Mesothelial cell of epicardium (in vitro differentiated cells): ENCODE data around the gene BOLL. TPM values are rescaled to one million over a fixed set of nuclear protein-coding genes. Genes with fewer than 3 reads are reported as not detected.

Experiments used
- DNase-seq, 2 experiments: peaks; one replicate each; pipeline ENCODE4 v3.0.0; 2021; ENCODE audit warnings: low spot score in 2 of 2; ENCODE audit not compliant: unreplicated experiment in 2 of 2
- H3K27ac Mint-ChIP-seq: 2 replicates; pipeline ENCODE4 v1.8.0; 2021; ENCODE audit warnings: mixed read lengths
- H3K27me3 Mint-ChIP-seq: 2 replicates; pipeline ENCODE4 v1.8.0; 2021; ENCODE audit warnings: low read depth, mixed read lengths
- H3K36me3 Mint-ChIP-seq: 2 replicates; pipeline ENCODE4 v1.8.0; 2021; ENCODE audit warnings: mixed read lengths
- H3K4me1 Mint-ChIP-seq: 2 replicates; pipeline ENCODE4 v1.8.0; 2021; ENCODE audit warnings: mixed read lengths
- H3K4me3 Mint-ChIP-seq: 2 replicates; pipeline ENCODE4 v1.8.0; 2021; ENCODE audit warnings: mild to moderate bottlenecking, moderate library complexity, mixed read lengths
- H3K9me3 Mint-ChIP-seq: 2 replicates; pipeline ENCODE4 v1.8.0; 2021; ENCODE audit warnings: mixed read lengths
- CTCF ChIP-seq: fragments of 200-600 bp; sonication (generic); IDR thresholded peaks from one replicate; pipeline ENCODE4 v1.5.0; 2021; ENCODE audit warnings: antibody characterized with exemption; ENCODE audit not compliant: unreplicated experiment
- total RNA-seq: library from RNA; stranded (reverse); gene quantifications from 3 replicates; pipeline ENCODE4 v1.2.1, GENCODE V29; 2021

The BOLL gene
- total RNA-seq, 1 donor from 2014 or later, result not detected

- peaks cover 16% of the 10 kb centered on the region for H3K4me1 Mint-ChIP-seq
- peaks cover 47% of the 10 kb centered on the region for H3K27me3 Mint-ChIP-seq
- H3K27ac Mint-ChIP-seq, result no peak overlapping the region
- H3K4me3 Mint-ChIP-seq, result no peak overlapping the region
- no peaks in the 10 kb centered on the region for H3K36me3 Mint-ChIP-seq
- DNase-seq, result no peak
- TF ChIP-seq CTCF, result no peak
- no peaks in the 10 kb centered on the region for H3K9me3 Mint-ChIP-seq
These were observed 36.6 kb upstream of the BOLL start for GRCh38 chr2:197821550-197822289.

GRCh38 chr2:197814526-197814925 lies 29.4 kb upstream of the BOLL start:
- Mint-ChIP-seq H3K27me3 (peaks cover 52% of the 10 kb centered on the region), H3K4me1 (no peaks in the 10 kb centered on the region), H3K9me3 (no peaks in the 10 kb centered on the region), H3K27ac (no peak overlapping the region), H3K4me3 (no peak overlapping the region), H3K36me3 (no peaks in the 10 kb centered on the region)
- no peak for TF ChIP-seq CTCF
- DNase-seq, result no peak

GRCh38 chr2:197813093-197813787 lies 28.1 kb upstream of the BOLL start:
- TF ChIP-seq CTCF, result peak; percentile 56
- peaks cover 52% of the 10 kb centered on the region for H3K27me3 Mint-ChIP-seq
- no peak overlapping the region for H3K27ac Mint-ChIP-seq
- H3K4me3 Mint-ChIP-seq, result no peak overlapping the region
- no peak for DNase-seq
- H3K36me3 Mint-ChIP-seq, result no peaks in the 10 kb centered on the region
- H3K4me1 Mint-ChIP-seq, result no peaks in the 10 kb centered on the region
- H3K9me3 Mint-ChIP-seq, result no peaks in the 10 kb centered on the region

GRCh38 chr2:197810491-197810890 lies 25.4 kb upstream of the BOLL start:
- no peaks in the 10 kb centered on the region for H3K36me3 Mint-ChIP-seq
- TF ChIP-seq CTCF, result no peak
- H3K27ac Mint-ChIP-seq, result no peak overlapping the region
- no peak overlapping the region for H3K4me3 Mint-ChIP-seq
- H3K9me3 Mint-ChIP-seq, result no peaks in the 10 kb centered on the region
- H3K4me1 Mint-ChIP-seq, result peaks cover 2% of the 10 kb centered on the region
- peaks cover 61% of the 10 kb centered on the region for H3K27me3 Mint-ChIP-seq
- DNase-seq, result no peak

- peaks cover 4% of the 10 kb centered on the region for H3K4me1 Mint-ChIP-seq
These were observed 24.9 kb upstream of the BOLL start for GRCh38 chr2:197810016-197810415.

More at GRCh38 chr2:197810016-197810415, 24.9 kb upstream of the BOLL start:
- Mint-ChIP-seq H3K27ac (no peak overlapping the region), H3K4me3 (no peak overlapping the region), H3K9me3 (no peaks in the 10 kb centered on the region), H3K27me3 (peaks cover 63% of the 10 kb centered on the region), H3K36me3 (no peaks in the 10 kb centered on the region)
- no peak for DNase-seq
- TF ChIP-seq CTCF, result no peak
